Skin of body (tissue), 2 donors: ENCODE measurements around the gene CCDC148. TPM values are rescaled to one million over a fixed set of nuclear protein-coding genes. Genes with fewer than 3 reads are reported as not detected.
A peak's percentile ranks its signal among the peaks of the same experiment; 100 is the strongest.

Experiments used
- DNase-seq: peaks from one replicate; lab custom pipeline; 2025; lab: John Stamatoyannopoulos, UW
- total RNA-seq: library from RNA; depleted of rRNA; stranded (reverse); fragments of >200 nt; gene quantifications from one replicate; pipeline ENCODE4 v1.2.3, GENCODE V29; 2014

CCDC148 gene
- total RNA-seq: 1.2 TPM

DNA sequence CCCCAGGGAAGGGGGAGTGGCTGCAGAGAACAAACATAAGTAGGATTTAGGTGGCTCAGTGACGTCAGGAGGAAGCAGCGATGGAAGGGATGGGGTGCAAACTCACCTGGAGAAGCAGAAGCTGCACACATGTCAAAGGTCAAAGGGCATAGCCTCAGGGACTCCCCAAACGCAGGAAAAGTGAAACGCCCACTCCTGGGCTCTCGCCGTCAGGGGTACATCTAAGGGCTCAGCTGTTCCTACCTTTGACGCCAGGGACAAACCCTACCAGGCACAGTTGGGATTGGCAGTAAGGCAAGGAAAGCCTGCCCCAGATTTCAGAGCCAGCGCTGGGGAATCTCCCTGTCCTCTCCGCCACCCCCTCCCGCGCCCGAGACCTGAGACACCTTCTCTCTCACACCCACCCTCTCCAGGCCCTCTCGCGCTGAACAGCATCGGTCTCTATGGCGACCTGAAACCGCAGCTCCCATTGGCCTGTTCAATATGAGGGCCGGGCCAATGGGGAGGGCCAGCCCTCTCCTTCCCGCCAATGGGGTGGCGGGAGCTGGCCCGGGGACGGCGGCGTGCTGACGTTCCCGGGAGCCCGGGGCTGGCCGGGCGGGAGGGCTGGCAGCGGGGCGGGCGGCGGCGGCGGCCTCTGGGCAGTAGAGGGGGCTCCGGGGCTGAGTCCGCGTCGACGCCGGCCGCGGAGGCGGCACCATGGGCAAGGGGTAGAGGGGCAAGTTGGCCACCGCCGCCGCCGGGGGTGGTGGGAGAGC is at the start of gene CCDC148, which contains the start of gene PKP4:
TSS of gene CCDC148 (minus strand) at position 445 of the 758 bp plus-strand sequence. CDS start at position 131, 314 bp downstream.
TSS of gene PKP4 (plus strand) at position 644 of the 758 bp plus-strand sequence. CDS start 76,233 bp downstream, outside the sequence.
- peak; percentile 92 for DNase-seq

DNA sequence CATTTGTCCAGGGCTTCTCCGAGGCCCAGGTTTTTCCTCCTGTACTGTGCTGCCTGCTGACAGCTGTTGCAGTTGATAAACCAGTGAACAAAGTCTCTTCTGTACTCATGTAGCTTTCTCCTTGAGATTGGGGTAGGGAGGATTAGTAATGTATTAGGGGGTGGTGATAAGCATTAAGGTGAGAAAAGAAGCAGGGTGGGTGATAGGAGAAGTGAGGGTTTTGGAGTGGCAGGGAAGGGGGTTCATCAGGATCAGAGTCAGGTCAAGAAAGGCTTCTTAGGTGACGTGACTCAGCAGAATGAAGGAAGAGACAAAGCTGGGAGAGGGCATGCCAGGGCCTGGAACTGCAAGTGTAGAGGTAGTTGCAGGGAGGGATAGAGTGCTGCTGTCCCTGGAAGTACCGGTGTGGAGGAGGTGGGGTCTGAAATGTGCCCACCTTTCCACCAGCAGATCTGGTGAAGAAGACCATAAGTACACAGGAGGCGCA is 48.9 kb upstream of the CCDC148 start:
- DNase-seq: no peak

DNA sequence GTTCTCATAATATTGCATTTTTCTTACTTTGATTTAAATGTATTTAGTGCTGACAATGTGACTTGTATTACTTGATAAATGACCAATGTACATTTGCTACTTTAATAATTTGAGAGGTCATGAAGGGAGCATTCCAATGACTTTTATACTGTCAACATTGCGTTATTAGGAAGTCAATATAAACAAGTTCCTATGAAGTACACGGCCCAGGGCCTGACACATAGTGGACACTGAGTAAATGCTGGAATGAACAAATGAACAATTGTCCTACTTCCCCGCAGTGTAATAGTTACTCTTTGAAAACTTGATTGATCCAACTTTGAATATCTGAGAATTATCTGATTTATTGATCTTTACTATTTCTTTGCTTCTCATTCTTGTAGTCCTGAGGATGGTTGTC is 47.5 kb upstream of the CCDC148 start:
- DNase-seq: no peak

DNA sequence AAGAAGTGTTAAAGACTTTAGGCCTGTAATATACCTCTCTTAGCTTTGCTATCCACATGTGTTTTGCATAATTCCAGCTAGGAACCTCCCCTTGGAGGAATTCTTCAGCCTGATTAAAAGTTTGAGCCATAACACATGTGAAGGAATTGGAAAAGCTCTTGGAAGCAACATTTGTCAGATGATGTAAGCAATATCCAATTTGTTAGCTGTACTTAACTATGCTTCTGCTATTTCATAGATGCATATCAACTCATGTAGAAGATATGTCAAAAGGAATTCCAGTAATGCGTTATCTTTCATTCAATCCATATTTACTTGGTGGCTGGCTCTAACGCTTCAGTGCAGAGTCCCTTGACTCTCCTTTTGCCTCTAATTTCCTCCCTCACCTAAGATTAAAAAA is 46.4 kb upstream of the CCDC148 start:
- peak; percentile 91 for DNase-seq

DNA sequence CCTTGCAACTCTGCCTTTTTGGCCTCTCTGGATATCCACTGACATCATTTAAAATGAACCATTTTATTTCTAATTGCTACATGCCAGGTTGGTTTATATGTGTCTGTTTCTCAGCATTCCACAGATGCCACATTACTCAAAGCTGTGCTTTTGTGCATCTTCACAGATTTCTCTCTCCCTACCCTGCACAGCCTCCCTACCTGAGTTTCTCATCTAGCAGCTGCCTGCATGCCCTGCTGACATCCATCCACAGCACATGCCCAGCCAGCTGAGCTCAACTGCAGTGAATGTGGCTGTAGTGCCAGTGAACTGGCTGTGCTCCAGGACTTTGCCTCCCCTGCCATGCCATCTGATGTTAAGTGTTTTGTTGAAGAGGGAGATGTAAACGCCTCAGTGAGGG is 44.7 kb upstream of the CCDC148 start:
- DNase-seq: no peak

DNA sequence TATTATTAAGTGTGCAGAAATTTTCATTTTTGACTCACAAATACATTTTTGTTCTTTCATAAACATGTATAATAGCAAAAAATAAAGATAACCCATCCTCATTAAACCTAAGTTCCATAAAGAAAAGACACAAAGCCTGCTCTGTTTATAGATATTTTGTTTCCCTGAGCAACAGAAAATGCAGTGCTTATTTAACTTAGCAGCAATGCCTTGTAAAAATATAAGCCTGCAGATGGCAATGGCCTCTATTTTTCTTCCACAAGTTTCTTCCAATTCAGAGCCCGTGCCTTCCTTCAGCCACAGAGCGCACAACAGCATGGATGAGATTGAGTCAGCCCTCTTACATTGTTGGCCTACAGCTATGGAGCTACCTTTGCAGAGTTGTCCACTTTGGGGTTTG is 43.8 kb upstream of the CCDC148 start:
- no peak for DNase-seq

DNA sequence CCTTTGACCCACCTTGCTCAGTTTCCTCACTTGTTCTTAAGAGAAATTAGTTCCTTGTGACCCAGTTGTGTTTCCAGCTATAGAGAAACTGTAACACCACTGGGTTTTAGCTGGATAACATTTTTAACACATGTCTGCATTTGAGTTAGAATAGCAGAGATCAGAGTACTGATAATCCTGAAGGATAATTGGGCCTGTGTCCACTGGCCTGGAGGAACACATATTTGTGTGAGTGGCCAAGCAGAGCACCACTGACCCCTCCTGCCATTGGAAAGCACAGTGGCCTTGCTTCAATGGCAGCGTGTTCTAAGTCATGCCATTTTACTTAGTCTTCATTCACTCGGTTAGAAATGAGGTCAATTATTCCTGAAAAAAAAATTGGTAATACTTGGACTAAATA is 42.8 kb upstream of the CCDC148 start:
- DNase-seq: no peak

DNA sequence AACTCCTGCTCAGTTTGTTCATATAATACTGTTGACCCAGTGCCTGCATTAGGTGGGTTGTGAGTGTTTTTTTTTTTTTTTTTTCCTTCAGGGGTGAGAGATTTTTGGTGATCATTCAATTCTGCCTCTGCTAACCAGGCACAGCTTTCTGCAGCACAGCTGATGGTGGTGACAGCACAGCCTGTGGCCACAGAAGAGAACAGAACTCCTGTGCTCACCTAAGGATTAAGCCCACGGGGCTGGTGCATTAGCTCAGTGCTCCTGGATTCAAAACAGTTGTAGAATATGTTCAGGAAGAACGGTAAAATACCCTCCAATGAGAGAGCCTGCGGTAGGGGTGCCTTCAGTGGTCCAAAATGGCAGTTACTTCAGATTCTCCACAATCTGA is 42.2 kb upstream of the CCDC148 start:
- no peak for DNase-seq

DNA sequence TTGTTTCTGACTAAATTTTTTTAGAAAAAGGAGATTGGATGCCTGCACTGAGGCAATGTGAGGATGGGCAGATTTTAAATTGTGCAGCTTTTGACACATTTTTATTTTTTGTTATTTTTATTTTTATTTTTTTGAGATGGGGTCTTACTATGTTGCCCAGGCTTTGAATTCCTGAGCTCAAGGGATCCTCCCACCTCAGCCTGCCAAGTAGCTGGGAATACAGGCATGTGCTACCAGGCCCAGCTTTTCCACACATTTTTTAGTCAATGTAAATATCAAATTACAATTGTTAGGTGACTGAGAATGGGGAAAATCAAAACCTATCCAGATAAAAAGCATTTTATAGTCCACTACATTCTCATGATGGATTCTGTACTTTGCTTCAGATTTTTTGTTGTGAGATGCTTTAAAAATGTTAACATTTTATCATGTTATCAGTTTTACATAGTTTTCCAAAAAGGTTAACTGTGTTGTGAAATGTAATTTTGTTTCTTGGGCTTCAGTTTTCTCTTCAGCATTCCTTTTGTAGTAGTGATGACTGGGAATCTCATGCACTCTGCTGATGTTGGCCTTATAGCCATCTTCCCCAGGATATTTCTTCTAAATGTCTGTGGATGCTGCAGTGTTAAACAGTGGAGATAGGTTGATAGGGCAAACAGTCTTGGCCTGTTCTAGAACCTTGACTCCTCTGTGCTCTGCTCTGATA is 41.6 kb upstream of the CCDC148 start:
- no peak for DNase-seq

DNA sequence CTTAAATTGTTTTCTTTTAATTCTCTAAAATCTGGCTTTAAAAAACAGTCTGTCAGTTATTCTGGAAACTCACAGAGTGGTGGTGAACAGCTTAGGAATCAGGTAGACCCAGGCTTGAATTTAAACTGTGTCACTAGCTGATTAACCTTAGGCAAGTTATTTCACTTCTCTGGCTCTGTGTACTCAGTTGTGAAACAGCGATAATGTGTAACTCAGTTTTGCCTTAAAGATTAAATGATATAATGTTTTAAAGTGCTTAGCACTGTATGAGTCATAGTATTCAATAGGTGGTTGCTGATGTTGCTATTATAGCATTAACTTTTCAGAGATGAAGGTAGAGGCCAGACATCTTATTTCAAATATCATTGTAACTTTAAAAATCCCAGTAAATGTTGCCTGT is 40.9 kb upstream of the CCDC148 start:
- no peak for DNase-seq

DNA sequence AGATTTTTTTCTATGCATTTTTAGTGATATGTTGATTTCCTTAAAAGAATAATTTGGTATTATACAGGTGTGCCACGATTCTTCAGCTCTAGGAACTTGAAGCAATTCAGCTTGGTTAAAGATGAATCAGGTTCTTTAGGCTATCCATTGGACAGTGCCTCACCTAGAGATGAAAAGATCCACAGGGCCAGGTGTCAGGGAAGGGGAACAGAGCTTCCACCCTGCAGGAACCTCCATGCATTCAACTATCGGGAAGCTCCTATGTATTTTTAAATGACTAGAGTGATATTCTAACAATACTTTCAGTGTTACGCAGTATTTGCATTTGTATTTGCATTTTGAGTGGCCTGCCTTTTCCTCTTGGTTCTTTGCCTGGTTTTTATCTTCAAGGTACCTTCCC is 40.4 kb upstream of the CCDC148 start:
- no peak for DNase-seq

DNA sequence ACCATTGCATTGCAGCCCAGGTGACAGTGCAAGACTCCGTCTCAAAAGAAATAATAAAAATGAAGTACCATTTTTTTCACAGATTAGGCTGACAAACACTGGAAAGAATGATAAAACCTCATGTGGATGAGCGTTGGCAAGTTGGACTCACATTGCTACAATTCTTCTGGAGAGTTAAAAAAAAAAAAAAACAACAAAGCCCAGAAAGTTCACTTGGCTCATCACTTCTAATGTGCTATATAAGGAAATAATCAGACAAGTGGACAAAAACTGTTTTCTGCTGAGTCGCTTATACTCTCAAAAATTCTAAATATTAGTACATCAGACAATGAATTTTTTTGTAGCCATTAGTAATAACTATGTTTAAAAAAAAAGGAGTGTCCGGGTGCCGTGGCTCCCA is 38.6 kb upstream of the CCDC148 start:
- no peak for DNase-seq

DNA sequence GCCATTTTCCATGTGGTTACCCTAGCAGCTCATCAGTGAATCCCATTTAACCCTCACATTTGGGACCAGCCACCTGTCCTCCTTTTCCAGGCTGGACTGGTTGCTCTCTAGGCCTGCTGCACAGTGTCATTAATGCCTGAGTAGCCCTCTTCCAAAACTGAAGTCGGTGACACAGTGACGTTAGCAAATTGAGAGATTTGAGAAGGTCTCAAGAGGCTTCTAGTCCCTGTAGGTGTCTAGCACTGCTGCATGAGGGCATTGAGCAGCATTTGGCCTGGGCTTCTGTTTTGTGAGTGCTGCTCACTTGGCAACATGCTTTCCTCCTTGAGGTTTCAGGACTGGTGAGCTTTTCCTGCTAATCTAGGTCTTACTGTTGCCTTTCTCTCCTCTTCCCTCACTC is 36.9 kb upstream of the CCDC148 start:
- DNase-seq: no peak

DNA sequence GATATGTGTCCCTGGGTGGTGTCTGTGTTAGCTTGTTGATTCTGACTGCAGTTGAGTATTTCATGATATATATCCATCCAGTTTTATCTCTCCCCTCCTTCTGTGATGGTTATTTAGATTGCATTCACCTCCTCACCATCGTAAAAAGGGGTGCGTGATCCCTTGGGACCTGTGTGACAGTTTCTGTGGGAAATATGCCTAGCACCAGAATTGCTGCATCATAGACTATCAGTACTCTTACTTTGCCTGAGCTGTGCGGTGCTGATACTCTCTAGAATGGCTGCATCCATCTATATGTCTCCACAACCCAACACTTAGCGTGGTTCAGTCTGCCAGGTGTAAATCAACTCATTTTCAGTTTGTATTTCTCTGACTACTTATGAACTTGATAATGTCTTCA is 34.5 kb upstream of the CCDC148 start:
- no peak for DNase-seq

DNA sequence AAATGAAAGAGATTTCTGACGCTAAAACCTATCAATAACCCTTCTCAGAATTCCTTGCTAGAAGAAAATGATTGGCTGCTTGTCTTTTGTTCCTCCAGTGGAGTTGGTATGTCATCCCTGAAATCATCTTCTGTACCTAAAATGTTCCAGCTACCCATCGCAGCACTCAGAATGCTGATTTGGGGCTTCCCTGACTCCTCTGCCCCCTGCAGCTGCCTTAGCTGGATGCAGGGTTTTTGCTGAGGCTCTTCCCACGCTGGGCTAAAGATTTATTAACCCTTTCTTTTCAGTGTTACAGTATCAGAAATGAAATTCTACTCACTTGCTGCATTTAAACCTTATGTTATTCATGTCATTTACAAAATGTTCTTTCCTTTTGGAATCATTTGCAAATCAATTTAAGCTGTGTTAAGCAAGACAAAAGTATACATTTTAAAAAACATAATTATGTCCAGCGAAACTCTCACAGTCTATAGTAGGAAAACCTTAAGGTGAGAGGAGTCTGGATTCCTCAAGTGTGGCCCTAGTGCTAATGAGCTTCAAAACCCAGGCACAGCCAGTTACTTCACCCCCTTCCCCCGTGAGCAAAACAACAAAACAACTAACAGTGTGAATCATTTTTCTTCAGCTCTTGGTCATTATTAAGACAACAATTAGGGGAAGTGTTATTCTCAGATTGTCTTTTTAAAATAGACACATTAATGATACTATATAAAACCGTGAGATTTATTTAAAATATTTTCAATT is 33.0 kb upstream of the CCDC148 start:
- no peak for DNase-seq

DNA sequence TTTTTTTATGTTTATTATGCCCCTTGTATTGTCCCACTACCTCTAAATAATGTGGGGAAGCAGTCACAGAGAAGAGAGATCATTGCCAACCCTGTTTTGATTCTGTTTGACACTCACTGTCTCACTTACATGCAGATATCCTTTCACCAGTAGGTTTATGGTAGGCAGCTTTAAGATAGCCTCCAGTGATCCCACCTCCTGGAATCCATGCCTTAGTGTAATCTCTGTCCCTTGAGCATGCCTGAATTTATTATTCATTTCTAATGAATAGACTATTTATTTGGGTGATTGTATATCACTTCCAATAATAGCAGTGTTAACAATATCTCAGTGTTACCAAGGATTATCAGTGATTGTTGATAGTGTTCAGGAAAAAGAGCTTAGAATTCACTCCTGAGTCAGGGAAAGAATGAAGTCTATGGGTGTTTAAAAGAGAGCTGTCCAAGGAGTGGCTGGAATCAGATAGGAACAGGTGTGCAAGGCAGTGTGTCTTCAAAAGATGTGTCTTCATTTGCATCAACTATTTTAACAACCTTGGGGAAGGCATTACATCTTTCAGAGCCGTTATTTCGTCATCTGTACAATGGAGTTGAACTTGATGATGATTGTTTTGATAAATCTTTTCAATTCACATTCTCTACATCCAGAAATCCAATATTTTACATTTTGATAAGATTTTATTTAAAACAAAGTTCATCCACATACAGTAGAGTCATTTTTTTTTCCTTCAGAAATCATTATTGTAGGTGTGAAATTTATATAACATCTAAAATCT is 32.1 kb upstream of the CCDC148 start:
- DNase-seq: no peak

DNA sequence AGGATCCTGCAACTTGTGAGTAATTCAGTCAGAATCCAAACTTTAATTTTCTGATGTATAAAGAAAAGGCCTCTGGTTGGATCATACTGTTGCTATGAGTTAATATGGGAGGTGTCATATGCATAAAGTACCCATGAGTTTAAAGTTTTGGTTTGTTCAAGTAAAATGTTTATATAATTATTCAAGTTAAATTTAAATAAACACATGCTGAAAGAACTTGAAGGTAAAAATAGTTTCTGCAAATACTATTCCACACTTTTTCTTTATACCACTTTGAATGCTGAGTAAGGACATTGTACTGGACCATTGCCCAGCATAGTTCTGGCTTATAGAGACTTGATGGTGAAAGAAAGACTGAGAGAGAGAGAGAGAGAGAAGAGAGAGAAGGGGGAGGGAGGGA is 30.9 kb upstream of the CCDC148 start:
- DNase-seq: no peak

DNA sequence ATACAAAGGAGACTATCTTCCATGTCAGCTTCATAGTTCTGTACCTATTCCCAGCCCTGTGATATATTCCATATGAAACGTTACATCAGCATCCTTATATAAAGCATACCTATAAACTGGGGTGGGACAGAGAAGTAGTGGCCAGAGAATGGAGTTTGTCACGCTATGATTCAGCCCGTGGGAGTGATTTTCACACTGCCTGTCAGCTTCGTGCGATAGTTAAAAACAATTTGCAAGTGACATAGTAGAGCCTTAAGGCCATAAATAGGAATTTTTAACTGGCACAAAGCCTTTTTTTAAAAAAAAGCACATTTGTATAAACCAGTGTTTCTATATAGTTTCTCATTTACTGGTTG is 30.4 kb upstream of the CCDC148 start:
- DNase-seq: no peak

DNA sequence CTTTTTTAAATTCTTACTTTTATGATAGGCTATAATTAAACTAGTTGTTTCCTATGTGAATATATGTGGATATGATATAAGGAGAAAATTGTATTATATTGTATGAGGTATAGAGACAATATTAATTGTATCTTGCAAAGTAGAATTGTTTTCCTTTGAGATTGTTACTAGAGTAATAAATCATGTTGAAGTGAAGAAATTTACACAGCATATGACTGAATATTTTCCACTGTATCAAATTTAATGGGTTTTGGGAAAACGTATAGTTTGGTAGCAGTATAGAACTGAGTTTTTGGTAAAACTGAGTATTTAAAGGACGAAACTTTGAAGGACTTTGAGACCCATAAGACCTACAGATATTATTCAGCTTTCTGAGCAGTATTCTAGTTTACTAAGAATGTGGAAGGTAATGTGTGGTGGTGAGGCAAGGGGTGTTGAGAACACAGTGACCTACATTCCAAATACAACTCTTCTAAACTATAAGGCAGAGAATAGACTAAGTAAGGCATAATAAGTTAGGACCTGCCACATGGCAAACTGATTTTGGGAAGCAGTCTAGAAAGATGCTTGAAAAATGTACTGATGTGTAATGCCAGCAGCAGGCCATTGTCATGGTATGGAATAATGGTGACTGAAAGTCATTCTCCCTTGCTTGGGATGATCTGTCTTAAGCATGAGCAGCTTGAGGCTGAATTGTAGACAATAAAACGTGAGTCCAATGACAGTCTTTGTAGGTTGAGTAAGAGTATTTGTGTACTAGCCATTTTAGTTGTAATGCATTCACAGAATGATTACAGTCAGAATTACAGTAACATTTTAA is 29.8 kb upstream of the CCDC148 start:
- no peak for DNase-seq

DNA sequence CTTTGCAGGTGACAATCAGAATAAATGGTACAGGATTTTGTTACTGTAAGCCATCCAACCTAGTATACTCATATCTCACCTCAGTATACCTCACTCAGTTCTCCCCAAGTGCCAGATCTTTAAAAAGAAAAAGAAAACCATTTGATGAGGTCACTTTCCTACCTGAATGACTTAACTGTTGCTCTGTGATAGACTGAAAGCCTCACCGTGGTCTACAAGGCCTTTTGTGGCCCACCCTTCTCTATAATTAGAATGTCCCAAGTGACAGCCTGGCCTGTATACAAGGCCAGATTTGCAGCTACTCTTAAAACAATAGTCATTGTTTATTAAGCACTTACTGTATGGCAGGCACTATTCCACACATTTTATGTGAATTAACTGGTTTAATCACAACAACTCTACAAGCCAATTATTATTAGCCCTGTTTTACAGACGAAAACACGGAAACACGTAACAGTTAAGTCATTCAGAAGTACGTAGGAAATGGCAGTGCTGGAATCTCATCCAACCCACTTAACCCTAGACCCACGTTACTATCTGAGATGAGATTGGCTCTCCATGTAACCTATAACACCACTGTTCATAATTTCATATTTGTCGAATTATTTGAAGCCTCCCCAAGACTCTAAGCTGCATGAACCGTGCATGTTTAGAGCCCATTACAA is 28.5 kb upstream of the CCDC148 start:
- no peak for DNase-seq
